MM.1S (cell line): ENCODE results near the gene ARID4A.

Experiments
- DNase-seq: peaks from one replicate; pipeline ENCODE4 v3.0.0-alpha.2; 2015
- H2AFZ ChIP-seq: fragments of 300-600 bp; sonication (generic); 2 replicates; pipeline ENCODE4 v1.6.0; 2016; ENCODE audit warnings: antibody characterized with exemption, low read length
- H3F3A ChIP-seq: fragments of 300-600 bp; sonication (generic); 2 replicates; pipeline ENCODE4 v1.6.1; 2016; ENCODE audit warnings: mild to moderate bottlenecking, antibody characterized with exemption, low read length, moderate library complexity, mixed read lengths; ENCODE audit not compliant: insufficient read depth
- H3K27ac ChIP-seq: fragments of 300-600 bp; sonication (generic); 2 replicates; pipeline ENCODE4 v1.5.1; 2016; ENCODE audit warnings: mild to moderate bottlenecking, low read length
- H3K27me3 ChIP-seq: fragments of 300-600 bp; sonication (generic); replicated peaks from 2 replicates; pipeline ENCODE4 v1.6.0; 2016; ENCODE audit warnings: low read length; ENCODE audit not compliant: insufficient read depth
- H3K36me3 ChIP-seq: fragments of 300-600 bp; sonication (generic); replicated peaks from 2 replicates; pipeline ENCODE4 v1.6.1; 2016; ENCODE audit warnings: mild to moderate bottlenecking, low read length, mixed read lengths; ENCODE audit not compliant: insufficient read depth
- H3K4me1 ChIP-seq: fragments of 300-600 bp; sonication (generic); 2 replicates; pipeline ENCODE4 v1.6.1; 2016; ENCODE audit warnings: low read length, mixed read lengths
- H3K4me2 ChIP-seq: fragments of 300-600 bp; sonication (generic); 2 replicates; pipeline ENCODE4 v1.6.0; 2016; ENCODE audit warnings: low read depth, low read length
- H3K4me3 ChIP-seq: fragments of 300-600 bp; sonication (generic); 2 replicates; pipeline ENCODE4 v1.5.1; 2016; ENCODE audit warnings: low read length, mixed read lengths
- H3K79me2 ChIP-seq: fragments of 300-600 bp; sonication (generic); 2 replicates; pipeline ENCODE4 v1.6.1; 2016; ENCODE audit warnings: mixed run types, low read length, mixed read lengths
- H3K9ac ChIP-seq: fragments of 300-600 bp; sonication (generic); 2 replicates; pipeline ENCODE4 v1.6.1; 2016; ENCODE audit warnings: low read length, mixed read lengths
- H3K9me2 ChIP-seq: fragments of 300-600 bp; sonication (generic); replicated peaks from 2 replicates; pipeline ENCODE4 v1.6.1; 2016; ENCODE audit warnings: mild to moderate bottlenecking, low read length, mixed read lengths; ENCODE audit not compliant: insufficient read depth
- H3K9me3 ChIP-seq: fragments of 300-600 bp; sonication (generic); replicated peaks from 2 replicates; pipeline ENCODE4 v1.6.1; 2016; ENCODE audit warnings: mild to moderate bottlenecking, low read length, mixed read lengths; ENCODE audit not compliant: insufficient read depth
- H4K20me1 ChIP-seq: fragments of 300-600 bp; sonication (generic); 2 replicates; pipeline ENCODE4 v1.6.1; 2016; ENCODE audit warnings: mild to moderate bottlenecking, low read length, moderate library complexity, mixed read lengths; ENCODE audit not compliant: insufficient read depth
- CTCF ChIP-seq: fragments of 300-600 bp; sonication (generic); IDR thresholded peaks from 2 replicates; pipeline ENCODE4 v1.5.1; 2016; ENCODE audit warnings: antibody characterized with exemption, low read length, mixed read lengths
- EZH2 ChIP-seq: fragments of 300-600 bp; sonication (generic); optimal IDR thresholded peaks from 2 replicates; pipeline ENCODE3; 2017; ENCODE audit warnings: low read depth, mild to moderate bottlenecking, antibody characterized with exemption, low read length, mixed read lengths
- EZH2phosphoT487 ChIP-seq: fragments of 300-600 bp; sonication (generic); IDR thresholded peaks from 2 replicates; pipeline ENCODE4 v1.6.1; 2018; ENCODE audit warnings: antibody characterized with exemption, low read length

Gene ARID4A

GRCh38 chr14:58362798-58363412 lies 64.5 kb downstream of the ARID4A start:
- no peaks in the 10 kb centered on the region for H3K79me2 ChIP-seq
- no peaks in the 10 kb centered on the region for H3K9me2 ChIP-seq
- no peak overlapping the region for H3K4me3 ChIP-seq
- H3K36me3 ChIP-seq = no peaks in the 10 kb centered on the region
- H3K4me1 ChIP-seq = no peaks in the 10 kb centered on the region
- peak; percentile 29 for TF ChIP-seq CTCF
- no peak for TF ChIP-seq EZH2
- H4K20me1 ChIP-seq = no peaks in the 10 kb centered on the region
- peak; percentile 32 for DNase-seq
- no peak overlapping the region for H3K4me2 ChIP-seq
- H3F3A ChIP-seq = no peaks in the 10 kb centered on the region
- no peak overlapping the region for H3K27ac ChIP-seq
- H2AFZ ChIP-seq = no peak overlapping the region
- H3K9ac ChIP-seq = no peak overlapping the region
- H3K9me3 ChIP-seq = no peaks in the 10 kb centered on the region
- H3K27me3 ChIP-seq = no peaks in the 10 kb centered on the region

- Histone ChIP-seq H3K9ac (no peak overlapping the region), H3K9me3 (no peaks in the 10 kb centered on the region), H3K27me3 (no peaks in the 10 kb centered on the region), H3K4me3 (no peak overlapping the region), H4K20me1 (no peaks in the 10 kb centered on the region), H3K4me2 (no peak overlapping the region), H3K27ac (no peak overlapping the region), H2AFZ (no peak overlapping the region), H3K36me3 (no peaks in the 10 kb centered on the region; the same call in 1 of the 2 replicates), H3K4me1 (no peaks in the 10 kb centered on the region), H3F3A (no peaks in the 10 kb centered on the region), H3K79me2 (no peaks in the 10 kb centered on the region), H3K9me2 (no peaks in the 10 kb centered on the region)
- no peak for DNase-seq
- TF ChIP-seq EZH2 = no peak
- TF ChIP-seq CTCF = no peak
- TF ChIP-seq EZH2phosphoT487 = no peak
These were observed 66.0 kb downstream of the ARID4A start for GRCh38 chr14:58364316-58364715.

- Histone ChIP-seq H3K27me3 (no peaks in the 10 kb centered on the region), H4K20me1 (no peaks in the 10 kb centered on the region), H3K4me1 (no peaks in the 10 kb centered on the region), H3K9ac (no peak overlapping the region), H3F3A (no peaks in the 10 kb centered on the region), H3K27ac (no peak overlapping the region), H3K4me3 (no peak overlapping the region), H3K79me2 (no peaks in the 10 kb centered on the region), H3K9me2 (no peaks in the 10 kb centered on the region), H3K36me3 (no peaks in the 10 kb centered on the region; the same call in 1 of the 2 replicates), H3K9me3 (no peaks in the 10 kb centered on the region), H2AFZ (no peak overlapping the region), H3K4me2 (no peak overlapping the region)
- DNase-seq = no peak
- TF ChIP-seq CTCF (no peak), EZH2 (no peak), EZH2phosphoT487 (no peak)
These were observed 68.9 kb downstream of the ARID4A start for GRCh38 chr14:58367296-58367695.
